Breast epithelium (tissue), 4 donors: ENCODE results near the gene CYTH4. TPM values are rescaled to one million over a fixed set of nuclear protein-coding genes. Genes with fewer than 3 reads are reported as not detected.

Experiments used
- DNase-seq, 2 donors: peaks; one replicate each; pipeline ENCODE4 v3.0.0-alpha.2; 2019; ENCODE audit warnings: low spot score in 2 of 2
- H3K27ac ChIP-seq, 2 donors: fragments of 200-600 bp; sonication (generic) in 1 of 2; one replicate each; pipeline ENCODE4 v1.5.1; 2016 to 2019; ENCODE audit warnings: mild to moderate bottlenecking in 1 of 2
- H3K27me3 ChIP-seq, 2 donors: fragments of 200-600 bp; sonication (generic) in 1 of 2; one replicate each; pipeline versions ENCODE4 v1.5.1 to v1.6.0; 2017 to 2019; ENCODE audit warnings: control low read depth in 1 of 2, mild to moderate bottlenecking in 1 of 2
- H3K36me3 ChIP-seq: fragments of 200-600 bp; one replicate; pipeline ENCODE4 v1.5.1; 2019
- H3K4me1 ChIP-seq, 2 donors: fragments of 200-600 bp; sonication (generic); one replicate each; pipeline ENCODE4 v1.5.1; 2016 to 2019; ENCODE audit warnings: control low read depth in 1 of 2
- H3K4me3 ChIP-seq, 3 donors: fragments of 200-600 bp; sonication (generic); 1 replicate in 2 of 3; 2 replicates in 1 of 3; pipeline ENCODE4 v1.5.1; 2016 to 2019; ENCODE audit warnings: mild to moderate bottlenecking in 3 of 3, moderate library complexity in 2 of 3
- H3K9me3 ChIP-seq, 2 donors: fragments of 200-600 bp; sonication (generic) in 1 of 2; one replicate each; pipeline ENCODE4 v1.5.1; 2016 to 2019; ENCODE audit warnings: control low read depth in 1 of 2
- POLR2A ChIP-seq: fragments of 450-650 bp; IDR thresholded peaks from one replicate; pipeline ENCODE4 v1.6.1; 2016; ENCODE audit warnings: antibody characterized with exemption, mild to moderate bottlenecking, moderate library complexity
- POLR2AphosphoS5 ChIP-seq, 3 donors: sonication (generic); formaldehyde crosslinking; IDR thresholded peaks; one replicate each; pipeline ENCODE4 v1.6.1; 2017; ENCODE audit warnings: antibody characterized with exemption in 3 of 3
- intact Hi-C: fragments of 100-400 bp; cut with DNase I; formaldehyde crosslinking; loops from one replicate; pipeline ENCODE4 v1.15.1; 2023; ENCODE audit warnings: low total_unique reads
- total RNA-seq, 3 donors: library from RNA; depleted of rRNA; stranded (reverse); fragments of >200 nt; gene quantifications; one replicate each; pipeline ENCODE4 v1.1.0, GENCODE V29; 2016
- TF ChIP-seq, protein P1 (sequence below), 3 donors: fragments of 450-650 bp; IDR thresholded peaks; one replicate each; pipeline ENCODE4 v1.5.1; 2016 to 2017; ENCODE audit warnings: antibody characterized with exemption in 3 of 3, mild to moderate bottlenecking in 3 of 3, moderate library complexity in 3 of 3

CYTH4 gene
- total RNA-seq, 3 donors from 2014 or later, result 6.9 to 25.1 (median 10.5) TPM

DNA sequence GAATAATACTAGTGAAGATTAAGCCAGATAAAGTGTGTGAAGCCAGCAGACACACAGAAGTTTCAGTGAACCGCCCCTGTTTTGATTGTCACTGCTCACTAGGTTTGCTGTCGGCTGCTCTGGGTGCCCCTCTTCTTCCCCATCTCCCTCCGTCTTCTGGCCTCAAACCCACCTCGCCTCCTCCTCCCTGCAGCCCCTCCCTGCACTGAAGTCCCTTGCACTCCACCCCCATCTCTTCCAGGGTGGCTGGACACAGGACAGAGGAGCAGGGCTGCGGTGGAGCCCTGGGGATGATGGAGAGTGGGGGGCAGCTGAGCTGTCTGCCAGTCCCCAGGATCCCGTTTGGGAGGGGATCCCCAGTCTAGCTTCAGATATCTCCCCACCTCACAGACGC lies 53.5 kb downstream of the CYTH4 start:
- no peaks in the 10 kb centered on the region for H3K9me3 ChIP-seq
- TF ChIP-seq, protein P1, sequence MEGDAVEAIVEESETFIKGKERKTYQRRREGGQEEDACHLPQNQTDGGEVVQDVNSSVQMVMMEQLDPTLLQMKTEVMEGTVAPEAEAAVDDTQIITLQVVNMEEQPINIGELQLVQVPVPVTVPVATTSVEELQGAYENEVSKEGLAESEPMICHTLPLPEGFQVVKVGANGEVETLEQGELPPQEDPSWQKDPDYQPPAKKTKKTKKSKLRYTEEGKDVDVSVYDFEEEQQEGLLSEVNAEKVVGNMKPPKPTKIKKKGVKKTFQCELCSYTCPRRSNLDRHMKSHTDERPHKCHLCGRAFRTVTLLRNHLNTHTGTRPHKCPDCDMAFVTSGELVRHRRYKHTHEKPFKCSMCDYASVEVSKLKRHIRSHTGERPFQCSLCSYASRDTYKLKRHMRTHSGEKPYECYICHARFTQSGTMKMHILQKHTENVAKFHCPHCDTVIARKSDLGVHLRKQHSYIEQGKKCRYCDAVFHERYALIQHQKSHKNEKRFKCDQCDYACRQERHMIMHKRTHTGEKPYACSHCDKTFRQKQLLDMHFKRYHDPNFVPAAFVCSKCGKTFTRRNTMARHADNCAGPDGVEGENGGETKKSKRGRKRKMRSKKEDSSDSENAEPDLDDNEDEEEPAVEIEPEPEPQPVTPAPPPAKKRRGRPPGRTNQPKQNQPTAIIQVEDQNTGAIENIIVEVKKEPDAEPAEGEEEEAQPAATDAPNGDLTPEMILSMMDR (IDR thresholded peaks at IDR 0.05), result no peak
- no peak for TF ChIP-seq POLR2A
- TF ChIP-seq POLR2AphosphoS5 (IDR thresholded peaks at IDR 0.05), result no peak
- no peaks in the 10 kb centered on the region for H3K4me1 ChIP-seq
- intact Hi-C loops, result no loop called here
- no peak overlapping the region for H3K4me3 ChIP-seq
- no peaks in the 10 kb centered on the region for H3K36me3 ChIP-seq
- peaks cover 10 to 51% of the 10 kb centered on the region in 2 donors for H3K27me3 ChIP-seq
- DNase-seq, result no peak
- no peak overlapping the region for H3K27ac ChIP-seq

DNA sequence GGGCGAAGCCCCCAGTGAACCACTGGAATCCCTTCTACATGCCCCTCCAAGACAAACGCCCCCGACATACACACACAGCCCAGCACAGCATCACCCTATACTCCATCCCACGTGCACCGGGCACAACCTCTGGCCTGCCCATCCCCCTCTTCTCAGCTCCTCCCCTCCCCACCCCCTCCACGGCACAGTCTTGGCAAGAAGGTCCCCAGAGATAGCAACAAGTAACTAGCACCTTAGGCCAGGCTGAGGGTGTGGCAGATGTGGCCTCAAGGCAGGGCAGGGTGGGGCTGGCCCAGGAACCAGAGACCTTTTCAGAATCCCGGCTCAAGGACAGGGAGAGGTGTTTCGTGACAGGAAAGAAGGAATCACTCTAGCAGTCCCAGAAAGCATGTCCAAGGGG lies 54.3 kb downstream of the CYTH4 start:
- H3K4me1 ChIP-seq, result no peaks in the 10 kb centered on the region
- TF ChIP-seq, protein P1 (IDR thresholded peaks at IDR 0.05), result no peak
- TF ChIP-seq POLR2A, result no peak
- TF ChIP-seq POLR2AphosphoS5 (IDR thresholded peaks at IDR 0.05), result no peak

DNA sequence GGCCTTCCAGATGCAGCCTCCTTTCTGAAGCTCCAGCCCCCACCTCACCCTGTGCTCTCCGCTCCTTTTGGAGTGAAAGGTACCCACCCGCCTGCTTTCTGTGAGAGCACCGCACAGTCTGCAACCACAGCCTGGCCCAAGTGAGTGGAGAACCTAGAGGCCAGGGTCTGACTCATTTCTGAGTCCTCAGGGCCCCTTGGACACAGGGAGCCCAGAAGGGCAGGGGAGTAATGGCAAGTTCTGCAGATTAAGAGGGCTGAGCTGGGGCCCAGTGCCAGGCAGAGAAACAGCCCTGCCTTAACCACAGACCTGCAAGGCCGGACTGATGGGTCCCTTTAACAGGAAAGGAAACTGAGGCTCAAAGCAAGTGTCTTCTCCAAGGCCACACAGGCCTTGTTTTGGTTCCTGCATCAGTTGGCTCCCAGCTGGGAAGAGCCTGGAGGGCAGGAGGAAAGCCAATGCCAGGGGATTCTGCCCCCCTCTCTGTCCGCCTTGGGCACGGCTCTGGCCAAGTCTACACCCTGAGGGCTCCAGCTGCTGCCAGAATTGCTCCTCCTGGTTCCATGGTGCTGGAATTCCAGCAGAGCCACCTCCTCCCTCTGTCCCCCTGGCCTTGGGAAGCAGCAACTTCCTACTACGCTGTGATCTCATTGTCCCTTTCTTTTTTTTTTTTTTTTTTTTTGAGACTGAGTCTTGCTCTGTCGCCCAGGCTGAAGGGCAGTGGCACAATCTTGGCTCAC lies 55.1 kb downstream of the CYTH4 start:
- Histone ChIP-seq H3K9me3 (no peaks in the 10 kb centered on the region), H3K27me3 (peaks cover 10 to 35% of the 10 kb centered on the region in 2 donors), H3K4me1 (no peaks in the 10 kb centered on the region), H3K4me3 (no peak overlapping the region), H3K27ac (no peak overlapping the region), H3K36me3 (no peaks in the 10 kb centered on the region)
- TF ChIP-seq, protein P1 (IDR thresholded peaks at IDR 0.05), result no peak
- TF ChIP-seq POLR2AphosphoS5 (IDR thresholded peaks at IDR 0.05) (no peak), POLR2A (no peak)
- DNase-seq, result no peak
- intact Hi-C loops, result no loop called here

More for the DNA sequence above, 54.3 kb downstream of the CYTH4 start:
- intact Hi-C loops, result no loop called here
- Histone ChIP-seq H3K9me3 (no peaks in the 10 kb centered on the region), H3K27me3 (peaks cover 10 to 43% of the 10 kb centered on the region in 2 donors), H3K4me3 (no peak overlapping the region), H3K36me3 (no peaks in the 10 kb centered on the region), H3K27ac (no peak overlapping the region)
- no peak for DNase-seq

DNA sequence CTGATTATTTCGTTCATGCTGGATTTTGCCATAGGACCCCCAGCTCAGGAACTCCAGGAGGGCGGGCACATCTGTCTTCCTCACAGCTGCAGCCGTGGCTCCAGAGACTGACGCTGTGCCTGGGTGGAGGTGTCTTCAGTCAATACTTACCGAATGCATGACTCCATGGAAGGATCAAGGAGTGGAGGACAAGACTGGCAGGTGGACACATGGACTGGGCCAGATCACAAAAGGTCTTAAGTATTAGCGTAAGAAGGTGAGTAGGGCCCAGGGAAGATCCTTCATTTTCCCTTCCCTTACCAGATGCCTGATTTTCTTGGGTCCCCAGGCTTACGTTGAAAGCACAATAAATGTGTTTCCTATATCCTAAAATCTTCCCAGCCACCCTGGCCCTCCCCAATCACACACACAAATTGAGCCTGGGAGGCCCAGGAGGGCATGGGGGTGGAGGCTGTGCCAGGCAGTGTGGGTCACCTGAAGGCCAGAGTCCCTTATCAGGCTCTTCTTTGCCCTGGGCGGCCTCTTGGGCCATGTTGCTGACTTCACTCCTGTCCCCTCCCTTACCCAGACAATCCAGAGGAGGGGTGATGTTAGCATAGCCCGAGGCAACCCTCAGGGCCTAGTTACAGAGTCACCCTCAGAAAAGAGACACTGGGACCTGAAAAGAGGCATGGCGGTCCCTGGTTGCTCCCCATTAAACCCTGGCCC lies 56.4 kb downstream of the CYTH4 start:
- Histone ChIP-seq H3K27me3 (peaks cover 7 to 22% of the 10 kb centered on the region in 2 donors), H3K4me3 (no peak overlapping the region)

More for the DNA sequence above, 56.4 kb downstream of the CYTH4 start:
- intact Hi-C loops, result no loop called here
- DNase-seq, result no peak
- H3K27ac ChIP-seq, result no peak overlapping the region
- no peaks in the 10 kb centered on the region for H3K36me3 ChIP-seq
- TF ChIP-seq POLR2AphosphoS5 (IDR thresholded peaks at IDR 0.05) (no peak), POLR2A (no peak)
- TF ChIP-seq, protein P1 (IDR thresholded peaks at IDR 0.05), result no peak
- no peaks in the 10 kb centered on the region for H3K4me1 ChIP-seq
- H3K9me3 ChIP-seq, result no peaks in the 10 kb centered on the region
